AG04450 (cell line): ENCODE results near the gene USP17L29. TPM values are rescaled to one million over a fixed set of nuclear protein-coding genes. Genes with fewer than 3 reads are reported as not detected.
"Not testable (repeated sequence)": the region's sequence is repeated elsewhere in the genome, so short reads cannot be mapped to it uniquely, and the experiment has no call there.

Experiments
- CTCF ChIA-PET: fragments of 300-600, 350-600 bp; formaldehyde crosslinking; extraction: SDS; loops from one replicate; lab custom pipeline; 2022; ENCODE audit warnings: antibody characterized with exemption, inconsistent platforms; lab: Charles Lee
- POLR2A ChIA-PET: fragments of 350-600 bp; formaldehyde crosslinking; extraction: SDS; loops from one replicate; lab custom pipeline; 2021; ENCODE audit warnings: antibody characterized with exemption, inconsistent platforms; lab: Yijun Ruan, JAX
- DNase-seq: peaks from one replicate; pipeline ENCODE4 v3.0.0-alpha.2; 2011; ENCODE audit warnings: low read depth, low spot score
- H3K27ac ChIP-seq: one replicate; pipeline ENCODE4 v1.5.1; 2012; ENCODE audit warnings: low read depth, low read length, control low read depth
- H3K27me3 ChIP-seq: one replicate; pipeline ENCODE4 v1.6.0; 2012; ENCODE audit warnings: low read length; ENCODE audit not compliant: control insufficient read depth, insufficient read depth
- H3K4me3 ChIP-seq: 2 replicates; pipeline ENCODE4 v1.5.1; 2011; ENCODE audit warnings: mild to moderate bottlenecking, low read depth, low read length, control low read depth
- H3K9me3 ChIP-seq: 2 replicates; pipeline ENCODE4 v1.5.1; 2012; ENCODE audit warnings: low read length; ENCODE audit not compliant: control insufficient read depth, insufficient read depth
- polyA minus RNA-seq: library from RNA; depleted of rRNA, polyadenylated mRNA; stranded (reverse); fragments of >200 nt; gene quantifications from 2 replicates; pipeline ENCODE4 v1.2.3, GENCODE V29; 2011; rRNA and poly(A)+ RNA removed
- polyA plus RNA-seq: library from polyadenylated mRNA; depleted of rRNA; stranded (reverse); fragments of >200 nt; gene quantifications from 2 replicates; pipeline ENCODE4 v1.2.3, GENCODE V29; 2011; rRNA removed

USP17L29 gene
- not detected in 2 replicates for polyA plus RNA-seq
- polyA minus RNA-seq: not detected in 2 replicates

DNA sequence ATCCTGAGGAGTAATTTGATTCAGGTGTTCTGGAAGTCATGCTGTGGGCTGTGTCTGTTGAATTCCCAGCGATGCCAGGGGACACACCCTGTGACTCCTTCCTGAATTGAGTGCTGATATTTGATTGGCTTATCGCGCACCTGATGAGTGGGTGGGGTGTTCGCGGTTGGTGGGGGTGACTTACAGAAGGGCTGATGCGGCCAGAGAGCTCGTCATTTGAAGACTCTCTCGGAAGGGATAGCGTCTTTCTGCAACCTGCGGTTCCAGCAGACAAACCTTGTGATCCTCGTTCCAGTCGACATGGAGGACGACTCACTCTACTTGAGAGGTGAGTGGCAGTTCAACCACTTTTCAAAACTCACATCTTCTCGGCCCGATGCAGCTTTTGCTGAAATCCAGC is at the start of gene USP17L29:
USP17L29 (plus strand) TSS at position 301 of the 400 bp plus-strand sequence; CDS start at position 301, 0 bp downstream.
- POLR2A ChIA-PET, DNase-seq, CTCF ChIA-PET, H3K9me3 ChIP-seq, H3K27me3 ChIP-seq, H3K27ac ChIP-seq, H3K4me3 ChIP-seq: not testable (repeated sequence)

DNA sequence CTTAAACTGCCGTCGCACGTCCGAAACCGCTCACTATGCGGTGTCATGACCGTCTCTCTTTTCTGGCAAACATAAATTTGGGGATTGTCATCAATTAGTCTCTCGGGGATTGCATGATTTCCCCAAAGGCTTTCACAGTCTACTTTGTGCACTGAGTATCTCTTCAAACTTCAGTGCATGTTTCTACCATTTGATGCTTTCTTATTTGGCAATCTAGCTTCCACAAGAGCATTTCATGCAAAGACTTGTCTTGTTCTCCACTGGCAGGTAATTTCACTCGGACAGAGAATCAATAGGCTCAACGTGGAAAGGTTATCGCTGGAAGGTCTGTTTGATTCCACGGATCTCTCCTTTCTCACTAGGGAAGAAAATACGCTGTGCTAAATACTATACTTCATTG is 29.2 kb upstream of the USP17L29 start:
- DNase-seq, H3K27ac ChIP-seq, CTCF ChIA-PET, POLR2A ChIA-PET, H3K4me3 ChIP-seq, H3K27me3 ChIP-seq, H3K9me3 ChIP-seq: not testable (repeated sequence)

DNA sequence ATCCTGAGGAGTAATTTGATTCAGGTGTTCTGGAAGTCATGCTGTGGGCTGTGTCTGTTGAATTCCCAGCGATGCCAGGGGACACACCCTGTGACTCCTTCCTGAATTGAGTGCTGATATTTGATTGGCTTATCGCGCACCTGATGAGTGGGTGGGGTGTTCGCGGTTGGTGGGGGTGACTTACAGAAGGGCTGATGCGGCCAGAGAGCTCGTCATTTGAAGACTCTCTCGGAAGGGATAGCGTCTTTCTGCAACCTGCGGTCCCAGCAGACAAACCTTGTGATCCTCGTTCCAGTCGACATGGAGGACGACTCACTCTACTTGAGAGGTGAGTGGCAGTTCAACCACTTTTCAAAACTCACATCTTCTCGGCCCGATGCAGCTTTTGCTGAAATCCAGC is 28.6 kb upstream of the USP17L29 start, which contains the start of gene USP17L24:
USP17L24 (plus strand) TSS at position 301 of the 400 bp plus-strand sequence; CDS start at position 301, 0 bp downstream.
- CTCF ChIA-PET, H3K27ac ChIP-seq, H3K4me3 ChIP-seq, H3K9me3 ChIP-seq, H3K27me3 ChIP-seq, DNase-seq, POLR2A ChIA-PET: not testable (repeated sequence)

DNA sequence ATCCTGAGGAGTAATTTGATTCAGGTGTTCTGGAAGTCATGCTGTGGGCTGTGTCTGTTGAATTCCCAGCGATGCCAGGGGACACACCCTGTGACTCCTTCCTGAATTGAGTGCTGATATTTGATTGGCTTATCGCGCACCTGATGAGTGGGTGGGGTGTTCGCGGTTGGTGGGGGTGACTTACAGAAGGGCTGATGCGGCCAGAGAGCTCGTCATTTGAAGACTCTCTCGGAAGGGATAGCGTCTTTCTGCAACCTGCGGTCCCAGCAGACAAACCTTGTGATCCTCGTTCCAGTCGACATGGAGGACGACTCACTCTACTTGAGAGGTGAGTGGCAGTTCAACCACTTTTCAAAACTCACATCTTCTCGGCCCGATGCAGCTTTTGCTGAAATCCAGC is 23.8 kb upstream of the USP17L29 start, which contains the start of gene USP17L25:
USP17L25 (plus strand) TSS at position 301 of the 400 bp plus-strand sequence; CDS start at position 301, 0 bp downstream.
- CTCF ChIA-PET, H3K27ac ChIP-seq, H3K27me3 ChIP-seq, DNase-seq, H3K4me3 ChIP-seq, POLR2A ChIA-PET, H3K9me3 ChIP-seq: not testable (repeated sequence)

GRCh38 chr4:9334358-9334757 is 19.1 kb upstream of the USP17L29 start, which contains the start of gene USP17L26:
Gene USP17L26, plus strand, starts transcription at chr4:9334658. Its CDS starts 0 bp downstream, at chr4:9334658.
- H3K27me3 ChIP-seq, DNase-seq, H3K27ac ChIP-seq, CTCF ChIA-PET, H3K4me3 ChIP-seq, POLR2A ChIA-PET, H3K9me3 ChIP-seq: not testable (repeated sequence)

GRCh38 chr4:9339103-9339502 is 14.3 kb upstream of the USP17L29 start, which contains the start of gene USP17L5:
Gene USP17L5, plus strand, starts transcription at chr4:9339403. Its CDS starts 0 bp downstream, at chr4:9339403.
- POLR2A ChIA-PET, DNase-seq, H3K9me3 ChIP-seq, H3K27ac ChIP-seq, H3K4me3 ChIP-seq, H3K27me3 ChIP-seq, CTCF ChIA-PET: not testable (repeated sequence)

DNA sequence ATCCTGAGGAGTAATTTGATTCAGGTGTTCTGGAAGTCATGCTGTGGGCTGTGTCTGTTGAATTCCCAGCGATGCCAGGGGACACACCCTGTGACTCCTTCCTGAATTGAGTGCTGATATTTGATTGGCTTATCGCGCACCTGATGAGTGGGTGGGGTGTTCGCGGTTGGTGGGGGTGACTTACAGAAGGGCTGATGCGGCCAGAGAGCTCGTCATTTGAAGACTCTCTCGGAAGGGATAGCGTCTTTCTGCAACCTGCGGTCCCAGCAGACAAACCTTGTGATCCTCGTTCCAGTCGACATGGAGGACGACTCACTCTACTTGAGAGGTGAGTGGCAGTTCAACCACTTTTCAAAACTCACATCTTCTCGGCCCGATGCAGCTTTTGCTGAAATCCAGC is 9.6 kb upstream of the USP17L29 start, which contains the start of gene USP17L27:
USP17L27 (plus strand) TSS at position 301 of the 400 bp plus-strand sequence; CDS start at position 301, 0 bp downstream.
- POLR2A ChIA-PET, CTCF ChIA-PET, H3K4me3 ChIP-seq, H3K27me3 ChIP-seq, H3K9me3 ChIP-seq, DNase-seq, H3K27ac ChIP-seq: not testable (repeated sequence)

DNA sequence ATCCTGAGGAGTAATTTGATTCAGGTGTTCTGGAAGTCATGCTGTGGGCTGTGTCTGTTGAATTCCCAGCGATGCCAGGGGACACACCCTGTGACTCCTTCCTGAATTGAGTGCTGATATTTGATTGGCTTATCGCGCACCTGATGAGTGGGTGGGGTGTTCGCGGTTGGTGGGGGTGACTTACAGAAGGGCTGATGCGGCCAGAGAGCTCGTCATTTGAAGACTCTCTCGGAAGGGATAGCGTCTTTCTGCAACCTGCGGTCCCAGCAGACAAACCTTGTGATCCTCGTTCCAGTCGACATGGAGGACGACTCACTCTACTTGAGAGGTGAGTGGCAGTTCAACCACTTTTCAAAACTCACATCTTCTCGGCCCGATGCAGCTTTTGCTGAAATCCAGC is 4.8 kb upstream of the USP17L29 start, which contains the start of gene USP17L28:
USP17L28 (plus strand) TSS at position 301 of the 400 bp plus-strand sequence; CDS start at position 301, 0 bp downstream.
- POLR2A ChIA-PET, H3K9me3 ChIP-seq, H3K27ac ChIP-seq, H3K27me3 ChIP-seq, DNase-seq, H3K4me3 ChIP-seq, CTCF ChIA-PET: not testable (repeated sequence)

GRCh38 chr4:9350866-9351265 is 2.6 kb upstream of the USP17L29 start:
- H3K27ac ChIP-seq, H3K4me3 ChIP-seq, DNase-seq, H3K9me3 ChIP-seq, POLR2A ChIA-PET, H3K27me3 ChIP-seq, CTCF ChIA-PET: not testable (repeated sequence)

- CTCF ChIA-PET, H3K27ac ChIP-seq, POLR2A ChIA-PET, H3K9me3 ChIP-seq, H3K27me3 ChIP-seq, DNase-seq, H3K4me3 ChIP-seq: not testable (repeated sequence)
Observed at GRCh38 chr4:9362829-9363228, 9.4 kb downstream of the USP17L29 start, which contains the start of gene USP17L30. Gene USP17L30, plus strand, starts transcription at chr4:9363129. Its CDS starts 0 bp downstream, at chr4:9363129.

DNA sequence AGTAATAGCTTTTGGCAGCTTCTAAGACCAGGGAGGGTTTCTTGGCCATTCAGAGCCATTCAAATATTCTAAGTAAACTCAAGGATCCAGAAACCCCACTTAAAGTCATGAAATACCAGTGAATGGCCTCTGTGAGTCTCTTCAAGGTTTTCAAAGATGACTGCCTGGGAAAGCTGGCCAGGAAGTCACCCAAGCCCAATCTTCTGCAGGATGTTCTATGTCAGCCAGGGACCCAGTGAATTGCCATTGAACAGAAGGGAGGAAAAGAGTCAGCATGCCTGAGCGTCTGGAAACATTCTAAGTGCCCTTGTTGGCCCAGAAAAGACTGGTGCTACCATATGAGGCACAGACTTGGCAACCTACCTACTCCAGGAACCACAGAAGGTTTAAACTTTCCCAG is 26.4 kb downstream of the USP17L29 start:
- CTCF ChIA-PET, H3K9me3 ChIP-seq, DNase-seq, H3K27me3 ChIP-seq, H3K27ac ChIP-seq, POLR2A ChIA-PET, H3K4me3 ChIP-seq: not testable (repeated sequence)
